Fibroblast of pulmonary artery (primary cell): Measurements from ENCODE around the gene SUFU.

Experiments used
- DNase-seq: peaks from one replicate; pipeline ENCODE4 v3.0.0-alpha.2; 2010; ENCODE audit warnings: low read depth
- H3K4me3 ChIP-seq: replicated peaks from 2 replicates; pipeline ENCODE4 v1.5.1; 2011; ENCODE audit warnings: low read depth, mild to moderate bottlenecking, control low read depth, low read length, moderate library complexity
- TF ChIP-seq, protein P1 (sequence below): IDR thresholded peaks from 2 replicates; pipeline ENCODE4 v1.5.1; 2011; ENCODE audit warnings: mild to moderate bottlenecking, control low read depth, low read length, inconsistent platforms; ENCODE audit errors: missing control alignments

SUFU gene

DNA sequence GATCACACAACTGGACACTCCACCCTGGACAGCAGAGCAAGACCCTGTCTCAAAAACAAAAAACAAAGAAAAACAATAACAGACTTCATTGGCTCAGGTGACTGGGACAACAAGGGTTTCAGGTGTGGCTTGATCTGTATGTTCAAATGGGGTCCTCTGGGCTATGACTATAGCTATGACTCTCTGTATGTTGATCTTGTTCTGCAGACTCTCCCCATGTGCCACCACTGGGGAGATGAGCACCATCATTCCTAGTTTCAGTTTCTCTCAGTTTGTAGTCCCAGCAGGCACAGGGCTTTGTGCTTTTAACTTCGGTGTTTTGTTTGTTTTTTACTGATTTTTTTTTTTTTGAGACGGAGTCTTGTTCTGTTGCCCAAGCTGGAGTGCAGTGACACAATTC is 53.8 kb downstream of the SUFU start:
- TF ChIP-seq, protein P1, sequence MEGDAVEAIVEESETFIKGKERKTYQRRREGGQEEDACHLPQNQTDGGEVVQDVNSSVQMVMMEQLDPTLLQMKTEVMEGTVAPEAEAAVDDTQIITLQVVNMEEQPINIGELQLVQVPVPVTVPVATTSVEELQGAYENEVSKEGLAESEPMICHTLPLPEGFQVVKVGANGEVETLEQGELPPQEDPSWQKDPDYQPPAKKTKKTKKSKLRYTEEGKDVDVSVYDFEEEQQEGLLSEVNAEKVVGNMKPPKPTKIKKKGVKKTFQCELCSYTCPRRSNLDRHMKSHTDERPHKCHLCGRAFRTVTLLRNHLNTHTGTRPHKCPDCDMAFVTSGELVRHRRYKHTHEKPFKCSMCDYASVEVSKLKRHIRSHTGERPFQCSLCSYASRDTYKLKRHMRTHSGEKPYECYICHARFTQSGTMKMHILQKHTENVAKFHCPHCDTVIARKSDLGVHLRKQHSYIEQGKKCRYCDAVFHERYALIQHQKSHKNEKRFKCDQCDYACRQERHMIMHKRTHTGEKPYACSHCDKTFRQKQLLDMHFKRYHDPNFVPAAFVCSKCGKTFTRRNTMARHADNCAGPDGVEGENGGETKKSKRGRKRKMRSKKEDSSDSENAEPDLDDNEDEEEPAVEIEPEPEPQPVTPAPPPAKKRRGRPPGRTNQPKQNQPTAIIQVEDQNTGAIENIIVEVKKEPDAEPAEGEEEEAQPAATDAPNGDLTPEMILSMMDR = no peak
- no peak overlapping the region for H3K4me3 ChIP-seq
- DNase-seq = no peak

DNA sequence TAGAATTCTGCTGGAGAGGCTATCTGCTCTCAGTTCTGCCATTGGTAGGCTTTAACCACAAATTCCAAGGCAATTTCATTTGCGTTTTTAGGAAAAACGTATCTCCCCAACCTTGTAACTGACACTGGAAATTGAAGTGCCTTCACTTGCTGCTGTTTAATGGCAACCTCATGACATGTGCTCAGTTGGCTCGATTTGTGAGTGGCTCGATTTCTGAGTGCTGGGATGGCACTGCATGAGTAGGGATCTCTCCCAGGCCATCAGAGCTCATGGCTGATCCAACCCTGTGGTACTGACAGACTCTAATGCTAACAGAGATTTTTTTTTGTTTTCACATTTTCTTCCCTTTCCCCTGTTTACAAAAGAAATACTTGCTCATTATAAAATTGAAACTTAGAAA is 56.0 kb downstream of the SUFU start:
- TF ChIP-seq, protein P1 = no peak
- no peak for DNase-seq
- no peak overlapping the region for H3K4me3 ChIP-seq

DNA sequence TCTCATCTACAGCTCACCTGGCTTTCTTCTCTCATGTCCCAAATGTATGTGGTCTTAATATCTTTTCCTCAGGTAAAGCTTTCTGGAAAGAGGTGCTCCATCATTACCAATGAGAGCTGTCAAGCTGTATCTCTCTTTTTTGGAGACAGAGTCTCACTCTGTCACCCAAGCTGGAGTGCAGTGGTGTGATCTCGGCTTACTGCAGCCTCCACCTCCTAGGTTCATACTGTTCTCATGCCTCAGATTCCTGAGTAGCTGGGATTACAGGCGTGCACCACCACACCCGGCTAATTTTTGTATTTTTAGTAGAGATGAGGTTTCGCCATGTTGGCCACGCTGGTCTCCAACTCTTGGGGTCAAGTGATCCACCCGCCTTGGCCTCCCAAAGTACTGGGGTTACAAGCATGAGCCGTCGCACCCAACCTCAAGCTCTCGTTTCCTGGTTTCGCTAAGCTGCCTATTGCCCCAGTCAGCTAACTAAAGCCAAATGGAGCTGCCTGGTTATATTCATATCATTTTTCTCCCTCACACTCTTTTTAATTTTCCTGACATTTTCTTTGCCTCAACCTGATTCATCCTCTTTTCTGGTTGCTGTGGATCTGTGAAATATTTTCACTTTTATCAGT is 60.5 kb downstream of the SUFU start:
- TF ChIP-seq, protein P1 = no peak
- DNase-seq = no peak
- no peak overlapping the region for H3K4me3 ChIP-seq

DNA sequence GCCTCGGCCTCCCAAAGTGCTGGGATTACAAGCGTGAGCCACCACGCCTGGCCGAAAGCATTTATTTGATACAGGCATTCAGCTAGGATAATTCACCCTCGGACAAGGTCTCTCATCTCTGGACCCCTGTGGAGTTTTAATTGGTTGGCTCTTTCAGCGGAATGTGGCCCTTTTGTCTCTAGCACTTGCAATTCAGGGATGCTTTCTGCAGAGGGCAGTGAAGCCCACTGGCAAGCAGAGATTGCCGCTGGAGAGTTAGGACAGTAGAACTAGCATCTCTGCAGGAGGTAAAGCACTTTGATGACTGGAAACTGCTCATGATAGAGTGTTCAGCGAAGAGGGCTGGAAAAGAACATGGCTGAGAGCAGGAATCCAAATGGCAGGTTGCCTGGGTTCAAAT is 62.0 kb downstream of the SUFU start:
- TF ChIP-seq, protein P1 = peak; percentile 11
- DNase-seq = no peak

DNA sequence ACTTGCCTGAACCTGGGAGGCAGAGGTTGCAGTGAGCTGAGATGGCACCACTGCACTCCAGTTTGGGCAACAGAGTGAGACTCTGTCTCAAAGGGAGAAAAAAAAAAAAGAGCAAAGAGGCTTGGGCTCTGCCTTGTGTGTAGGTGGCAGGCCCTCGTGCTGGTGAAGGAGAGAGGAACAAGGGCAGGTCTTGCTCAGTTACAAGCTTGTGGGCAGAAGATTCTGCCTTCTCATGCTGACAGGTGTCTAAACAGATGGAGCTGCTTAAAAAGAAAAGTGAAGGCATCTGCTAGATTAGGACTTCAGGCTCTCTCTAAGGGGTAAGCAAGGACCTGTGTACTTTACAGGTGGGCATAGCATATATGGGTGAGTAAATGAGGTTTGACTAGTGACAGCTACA is 75.0 kb downstream of the SUFU start:
- no peak for DNase-seq
- H3K4me3 ChIP-seq = no peak overlapping the region
- TF ChIP-seq, protein P1 = no peak

More for the DNA sequence above, 62.0 kb downstream of the SUFU start:
- no peak overlapping the region for H3K4me3 ChIP-seq

DNA sequence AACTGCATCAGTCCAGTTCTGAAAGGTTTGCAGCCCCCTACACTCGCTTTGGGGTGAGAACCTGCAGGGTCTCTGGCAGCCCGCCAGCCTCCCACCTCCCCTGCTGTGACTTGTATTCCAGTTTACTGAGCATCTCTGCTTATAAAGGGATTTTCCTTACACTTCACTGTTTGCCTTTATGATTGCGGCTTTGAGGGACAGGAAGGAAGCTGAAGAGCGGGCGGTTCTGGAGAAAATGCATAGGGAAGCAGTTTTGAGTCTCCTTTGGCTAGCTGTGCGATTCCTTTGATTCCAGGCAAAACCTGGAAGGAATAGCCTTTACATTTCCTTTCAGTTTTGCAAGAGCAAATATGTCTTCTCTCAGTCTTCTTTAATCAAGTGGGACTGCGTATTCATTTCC is 75.6 kb downstream of the SUFU start:
- peak; percentile 36 for DNase-seq
- TF ChIP-seq, protein P1 = no peak
- no peak overlapping the region for H3K4me3 ChIP-seq

DNA sequence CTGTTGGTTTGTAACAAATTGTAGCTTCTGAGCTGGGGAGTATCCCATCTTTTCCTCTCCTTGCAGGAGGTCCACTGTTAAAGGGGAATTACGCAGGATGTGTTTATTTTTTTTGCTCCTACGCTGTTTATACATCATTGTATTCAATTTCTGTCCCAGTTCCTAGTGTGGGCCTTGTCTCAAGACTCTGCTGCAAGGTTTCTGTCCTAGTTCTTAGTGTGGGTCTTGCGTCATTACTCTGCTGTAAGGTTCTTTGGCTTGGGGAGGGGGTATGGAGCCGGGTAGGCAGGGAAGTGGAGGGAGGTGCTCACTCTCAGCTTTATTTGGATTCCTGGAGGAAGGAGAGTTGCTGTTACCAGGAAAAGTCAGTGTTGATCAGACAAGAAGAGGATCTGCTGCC is 76.5 kb downstream of the SUFU start:
- no peak overlapping the region for H3K4me3 ChIP-seq
- TF ChIP-seq, protein P1 = no peak
- peak; percentile 41 for DNase-seq
